Measurements from ENCODE around the gene MTREX. TPM values are rescaled to one million over a fixed set of nuclear protein-coding genes. Genes with fewer than 3 reads are reported as not detected.

The MTREX gene
- total and polyA plus RNA-seq, 4 donors, result 10.0 to 43.8 (median 23.7) TPM

- Histone ChIP-seq H3K36me3 (ENCODE audit: control insufficient read depth in 4 of 4, insufficient read depth in 3 of 4, low read depth in 1 of 4, low read length in 3 of 4) (peaks cover 2 to 62% (median 53%) of the 10 kb centered on the region in 4 donors), H3K9ac (ENCODE audit: low read depth in 1 of 2, low read length in 2 of 2) (no peak overlapping the region), H3K4me3 (ENCODE audit: low read depth in 1 of 3, low read length in 3 of 3) (no peak overlapping the region), H3K27me3 (ENCODE audit: control insufficient read depth in 4 of 4, insufficient read depth in 4 of 4, low read length in 3 of 4) (no peaks in the 10 kb centered on the region), H3K27ac (ENCODE audit: low read depth in 1 of 2, low read length in 2 of 2) (no peak overlapping the region), H3K4me1 (ENCODE audit: control insufficient read depth in 4 of 4, insufficient read depth in 4 of 4, low read length in 3 of 4) (no peaks in the 10 kb centered on the region), H3K9me3 (ENCODE audit: control insufficient read depth in 4 of 4, low read length in 3 of 4) (no peaks in the 10 kb centered on the region)
- DNase-seq (ENCODE audit: low spot score), result no peak
- no peak for TF ChIP-seq YY1 (IDR thresholded peaks at IDR 0.05)
- no peak for TF ChIP-seq NR2F2 (IDR thresholded peaks at IDR 0.05)
- TF ChIP-seq EGR1 (IDR thresholded peaks at IDR 0.05; ENCODE audit: low read depth in 2 of 2), result no peak
- TF ChIP-seq TAF1 (conservative IDR thresholded peaks at IDR 0.05), result no peak
- no peak for TF ChIP-seq HNF4G (IDR thresholded peaks at IDR 0.05)
- no peak for TF ChIP-seq SP1 (IDR thresholded peaks at IDR 0.05)
- no peak for TF ChIP-seq RAD21 (IDR thresholded peaks at IDR 0.05)
- no peak for TF ChIP-seq GABPA (IDR thresholded peaks at IDR 0.05 in 1 of 2, conservative IDR thresholded peaks at IDR 0.05 in 1 of 2)
- 71% methylated on average over 1 of the region's 1 CpG for WGBS
These were observed 21.3 kb upstream of the MTREX start for GRCh38 chr5:55286411-55286933.

- H3K36me3 ChIP-seq (ENCODE audit: control insufficient read depth in 4 of 4, insufficient read depth in 3 of 4, low read depth in 1 of 4, low read length in 3 of 4), result peaks cover 4 to 59% (median 54%) of the 10 kb centered on the region in 4 donors
- H3K4me1 ChIP-seq (ENCODE audit: control insufficient read depth in 4 of 4, insufficient read depth in 4 of 4, low read length in 3 of 4), result no peaks in the 10 kb centered on the region
- no peak overlapping the region for H3K9ac ChIP-seq (ENCODE audit: low read depth in 1 of 2, low read length in 2 of 2)
- H3K27me3 ChIP-seq (ENCODE audit: control insufficient read depth in 4 of 4, insufficient read depth in 4 of 4, low read length in 3 of 4), result no peaks in the 10 kb centered on the region
- no peak overlapping the region for H3K27ac ChIP-seq (ENCODE audit: low read depth in 1 of 2, low read length in 2 of 2)
- TF ChIP-seq FOXA2 (IDR thresholded peaks at IDR 0.05) (no peak), ATF3 (IDR thresholded peaks at IDR 0.05) (no peak), JUND (IDR thresholded peaks at IDR 0.05) (no peak), ZBTB33 (IDR thresholded peaks at IDR 0.05) (no peak), GABPA (IDR thresholded peaks at IDR 0.05 in 1 of 2, conservative IDR thresholded peaks at IDR 0.05 in 1 of 2) (no peak), EGR1 (IDR thresholded peaks at IDR 0.05; ENCODE audit: low read depth in 2 of 2) (no peak), TAF1 (conservative IDR thresholded peaks at IDR 0.05) (no peak), YY1 (IDR thresholded peaks at IDR 0.05) (no peak), HNF4G (IDR thresholded peaks at IDR 0.05) (no peak), SP1 (IDR thresholded peaks at IDR 0.05) (no peak), REST (IDR thresholded peaks at IDR 0.05) (no peak), CTCF (IDR thresholded peaks at IDR 0.05; ENCODE audit: low read depth, low read length, missing input control) (no peak), HNF4A (conservative IDR thresholded peaks at IDR 0.05) (no peak)
- DNase-seq (ENCODE audit: low spot score), result no peak
- H3K4me3 ChIP-seq (ENCODE audit: low read depth in 1 of 3, low read length in 3 of 3), result no peak overlapping the region
- H3K9me3 ChIP-seq (ENCODE audit: control insufficient read depth in 4 of 4, low read length in 3 of 4), result no peaks in the 10 kb centered on the region
These were observed 18.0 kb upstream of the MTREX start for GRCh38 chr5:55289808-55290207.

Measured in liver (tissue), 9 donors.